ENCODE data around the gene DCLK2.

The DCLK2 gene

GRCh38 chr4:150264595-150265161 is 186.4 kb downstream of the DCLK2 start:
- DNase-seq (ENCODE audit: low spot score): no peak

DNA sequence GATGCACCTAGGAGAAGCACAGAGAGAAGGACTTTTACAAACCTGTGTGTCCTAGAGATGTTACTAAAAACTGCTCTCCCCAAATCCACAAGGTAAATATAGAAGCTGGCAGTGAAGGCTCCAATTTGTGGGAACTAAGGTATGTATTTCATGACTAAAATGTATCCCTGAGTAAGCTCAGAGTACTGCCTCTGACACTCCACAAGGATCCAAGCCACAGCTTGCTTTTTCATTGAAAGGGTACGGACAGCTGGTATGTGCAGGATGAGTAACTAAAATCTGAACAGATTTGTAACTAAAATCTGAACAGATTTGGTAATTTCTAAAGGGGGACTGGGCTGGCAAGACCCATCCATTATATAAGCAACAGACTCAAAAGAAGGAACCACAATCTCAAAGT is 187.6 kb downstream of the DCLK2 start:
- DNase-seq (ENCODE audit: low spot score): no peak

DNA sequence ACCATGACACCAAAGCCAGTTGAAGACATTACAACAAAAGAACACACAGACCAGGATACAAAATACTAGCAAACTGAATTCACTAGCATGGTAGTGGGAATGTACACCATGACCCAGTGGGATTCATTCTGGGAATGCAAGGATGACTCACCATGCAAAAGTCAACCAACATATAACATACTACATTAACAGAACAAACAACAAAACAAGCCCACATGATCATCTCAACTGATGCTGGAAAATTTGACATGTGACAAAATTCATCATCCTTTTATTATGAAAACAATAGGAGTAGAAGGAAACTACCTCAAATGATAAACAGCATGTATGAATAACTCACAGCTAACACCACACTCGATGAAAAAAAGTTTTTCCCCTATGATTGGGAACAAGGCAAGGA is 190.2 kb downstream of the DCLK2 start:
- DNase-seq (ENCODE audit: low spot score): no peak

- no peak for DNase-seq (ENCODE audit: low spot score)
Measured at GRCh38 chr4:150278206-150278605, 200.0 kb downstream of the DCLK2 start.

- DNase-seq (ENCODE audit: low spot score): no peak
Measured at GRCh38 chr4:150280081-150280895, 202.0 kb downstream of the DCLK2 start.

GRCh38 chr4:150280975-150281374 is 202.7 kb downstream of the DCLK2 start:
- no peak for DNase-seq (ENCODE audit: low spot score)

DNA sequence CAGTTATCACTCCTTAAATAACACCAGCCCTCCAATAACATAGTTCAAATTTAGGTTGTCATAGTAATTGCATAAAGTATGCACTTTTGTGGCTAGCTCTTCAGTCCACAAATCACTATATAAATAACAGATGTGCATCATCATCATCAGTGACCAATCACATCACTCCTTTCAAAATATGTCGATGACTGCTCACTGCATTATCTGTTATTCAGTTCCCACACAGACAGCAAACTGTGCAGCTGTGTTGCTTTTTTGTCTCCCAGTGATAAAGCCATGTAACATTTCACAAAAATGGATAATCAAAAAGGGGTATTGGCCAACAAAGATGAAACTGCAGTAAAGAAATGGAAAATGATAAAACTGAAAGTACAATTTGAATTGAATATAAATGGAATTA is 205.4 kb downstream of the DCLK2 start:
- DNase-seq (ENCODE audit: low spot score): no peak

GRCh38 chr4:150286656-150287055 is 208.4 kb downstream of the DCLK2 start:
- no peak for DNase-seq (ENCODE audit: low spot score)

GRCh38 chr4:150289198-150289597 is 211.0 kb downstream of the DCLK2 start:
- DNase-seq (ENCODE audit: low spot score): no peak

GRCh38 chr4:150289881-150290280 is 211.6 kb downstream of the DCLK2 start:
- no peak for DNase-seq (ENCODE audit: low spot score)

DNA sequence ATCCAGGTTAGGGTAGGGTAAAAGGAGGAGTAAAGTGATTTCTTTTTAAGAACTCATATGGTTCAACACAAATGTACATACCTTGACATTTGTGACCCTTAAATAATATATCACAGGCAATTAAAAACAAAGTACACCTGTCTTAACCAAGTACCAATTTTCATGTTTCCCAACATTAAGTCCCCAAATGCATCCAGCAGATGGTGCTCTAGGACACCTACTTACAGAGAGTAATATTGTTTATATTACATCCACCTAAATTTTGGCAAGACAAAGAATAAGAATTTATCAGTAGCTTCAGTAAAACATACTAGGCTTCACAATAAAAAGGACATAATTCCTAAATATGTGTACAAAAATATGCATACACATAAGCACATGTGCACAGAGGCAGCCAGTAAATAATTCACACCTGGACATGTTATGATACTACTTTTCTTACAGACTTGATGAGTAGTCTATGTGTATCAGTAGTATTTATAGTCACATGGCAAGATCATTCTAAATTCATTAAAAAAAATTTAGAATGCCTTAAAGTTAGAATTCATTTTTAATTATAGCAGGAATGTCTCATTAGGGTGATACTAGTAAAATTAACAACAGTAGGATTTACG is 219.7 kb downstream of the DCLK2 start:
- DNase-seq (ENCODE audit: low spot score): peak; percentile 36

DNA sequence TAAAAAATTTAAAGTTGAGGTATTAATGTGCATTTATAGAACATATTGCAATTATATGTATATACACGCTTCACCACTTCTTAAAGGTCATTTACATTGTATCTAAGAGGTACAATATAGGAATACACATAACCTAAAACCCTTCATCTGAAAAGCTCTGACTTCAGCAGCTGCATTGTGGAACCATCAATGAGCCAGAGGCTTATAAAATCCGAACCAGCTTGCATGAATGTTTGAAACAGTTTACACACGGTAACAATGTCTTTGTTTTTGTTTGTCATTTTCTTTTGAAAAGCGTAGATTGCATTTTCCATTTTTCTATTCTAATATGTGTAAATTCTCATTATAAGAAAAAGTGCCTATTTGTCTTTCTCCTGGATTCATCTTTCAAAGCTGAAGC is 221.6 kb downstream of the DCLK2 start:
- DNase-seq (ENCODE audit: low spot score): no peak

GRCh38 chr4:150302553-150302952 is 224.3 kb downstream of the DCLK2 start:
- peak; percentile 55 for DNase-seq (ENCODE audit: low spot score)

GRCh38 chr4:150305995-150306394 is 227.8 kb downstream of the DCLK2 start:
- no peak for DNase-seq (ENCODE audit: low spot score)

DNA sequence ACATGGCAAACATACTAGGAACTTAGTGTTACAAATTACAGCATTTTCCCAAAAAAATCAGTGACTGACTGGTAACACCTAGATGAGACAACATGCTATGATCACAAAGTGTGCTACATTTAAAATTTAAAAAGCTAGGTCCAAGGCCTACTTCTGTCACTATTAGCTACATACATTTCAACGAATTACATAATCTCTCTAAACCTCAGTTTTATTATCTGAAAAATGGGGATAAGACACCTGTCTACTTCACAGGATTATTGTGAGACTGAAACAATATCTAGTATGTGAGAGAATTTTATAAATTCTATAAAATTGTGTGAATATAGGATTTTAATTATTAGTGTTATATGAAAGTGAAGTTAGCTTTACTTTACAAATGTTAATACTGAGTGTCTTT is 228.5 kb downstream of the DCLK2 start:
- DNase-seq (ENCODE audit: low spot score): no peak

All from activated CD4-positive, alpha-beta T cell treated with anti-CD3 and anti-CD28 coated beads, Interleukin-2, Interleukin-4, amounts not matched to agents 100 ng/mL and 50 ng/mL, durations not matched to agents 16 hours and 8 hours (primary cell).